Adrenal gland (tissue), 12 donors: ENCODE results near the gene ADGRB2. TPM values are rescaled to one million over a fixed set of nuclear protein-coding genes. Genes with fewer than 3 reads are reported as not detected.

ENCODE experiments used
- DNase-seq, 7 donors: peaks; one replicate each; pipeline ENCODE4 v3.0.0-alpha.2; 2019 to 2020
- H3K27ac ChIP-seq, 5 donors: fragments of 200-600 bp; sonication (generic) in 4 of 5; 1 replicate in 3 of 5; 2 replicates in 2 of 5; pipeline versions ENCODE4 v1.5.1 to v1.8.0; 2016 to 2020; ENCODE audit warnings: mild to moderate bottlenecking in 1 of 5
- H3K27me3 ChIP-seq: fragments of 200-600 bp; 2 replicates; pipeline ENCODE4 v1.8.0; 2021
- H3K36me3 ChIP-seq, 2 donors: fragments of 200-600 bp; replicated peaks in 1 of 2; 1 replicate in 1 of 2; 2 replicates in 1 of 2; pipeline versions ENCODE4 v1.5.1 to v1.8.0; 2018 to 2022
- H3K4me1 ChIP-seq, 2 donors: fragments of 200-600 bp; replicated peaks in 1 of 2; 1 replicate in 1 of 2; 2 replicates in 1 of 2; pipeline versions ENCODE4 v1.5.1 to v1.8.0; 2018 to 2021
- H3K4me3 ChIP-seq, 4 donors: fragments of 200-600 bp; sonication (generic) in 3 of 4; one replicate each; pipeline ENCODE4 v1.5.1; 2016 to 2018
- H3K9me3 ChIP-seq, 3 donors: fragments of 200-600 bp; sonication (generic) in 1 of 3; replicated peaks in 1 of 3; 1 replicate in 2 of 3; 2 replicates in 1 of 3; pipeline versions ENCODE4 v1.5.1 to v1.8.0; 2016 to 2021
- POLR2A ChIP-seq, 2 donors: fragments of 450-650 bp; IDR thresholded peaks; one replicate each; pipeline ENCODE4 v1.6.1; 2017; ENCODE audit warnings: antibody characterized with exemption in 2 of 2, mild to moderate bottlenecking in 2 of 2, moderate library complexity in 1 of 2
- WGBS, 4 donors: extraction: QIAGEN DNeasy Blood & Tissue Kit in 2 of 4; methylation state at CpG; one replicate each; pipeline versions ENCODE4 v1.1.5 to v1.1.7; 2013 to 2017; 5-methylcytosine and 5-hydroxymethylcytosine counted together
- intact Hi-C, 2 donors: fragments of 100-400 bp; cut with DNase I; formaldehyde crosslinking; loops; one replicate each; pipeline versions ENCODE4 v1.14.1 to v1.15.0; 2022 to 2023
- polyA plus RNA-seq, 3 donors: library from polyadenylated mRNA; stranded (reverse); fragments of 200-250 nt in 2 of 3; fragments of 350-450 nt in 1 of 3; fragmentation: Illumina TruSeq in 1 of 3; extraction: RNeasy Lipid Tissue Mini Kit (QIAGEN cat#74804) in 1 of 3; gene quantifications; one replicate each; pipeline ENCODE4 v1.2.3, GENCODE V29; 2013 to 2014
- total RNA-seq, 9 donors: library from RNA; depleted of rRNA in 4 of 9; stranded (reverse); fragments of >200 nt in 4 of 9; fragments of 120-200 nt in 1 of 9; fragmentation: NEBNext Ultra II Directional in 1 of 9; extraction: Animal tissue kit (Norgen Biotek cat#: 25700) in 1 of 9; gene quantifications; one replicate each; pipeline versions ENCODE4 v1.1.0 to v1.2.4, GENCODE V29; 2013 to 2023
- TF ChIP-seq, protein P1 (sequence below), 6 experiments: fragments of 450-650 bp in 4 of 6; fragments of 200-600 bp in 2 of 6; sonication (generic) in 1 of 6; IDR thresholded peaks; 1 replicate in 5 of 6; 2 replicates in 1 of 6; pipeline versions ENCODE4 v1.5.1 to v1.8.0; 2016 to 2021; ENCODE audit warnings: antibody characterized with exemption in 6 of 6, mild to moderate bottlenecking in 2 of 6, moderate library complexity in 1 of 6
- donor health status: healthy with polysubstance abuse.
- donor health status: Bipolar disorder and iron deficiency.
- donor health status: DM: yes; HTN: yes; CAD: no.
- donor health status: DM: no; HTN: no; CAD: no.
- donor health status: DM: no; HTN: no; CAD: no.
- donor health status: DM: yes; HTN: yes; CAD: no.

The ADGRB2 gene
- total and polyA plus RNA-seq, 12 donors = 1.8 to 57.3 (median 5.1) TPM

DNA sequence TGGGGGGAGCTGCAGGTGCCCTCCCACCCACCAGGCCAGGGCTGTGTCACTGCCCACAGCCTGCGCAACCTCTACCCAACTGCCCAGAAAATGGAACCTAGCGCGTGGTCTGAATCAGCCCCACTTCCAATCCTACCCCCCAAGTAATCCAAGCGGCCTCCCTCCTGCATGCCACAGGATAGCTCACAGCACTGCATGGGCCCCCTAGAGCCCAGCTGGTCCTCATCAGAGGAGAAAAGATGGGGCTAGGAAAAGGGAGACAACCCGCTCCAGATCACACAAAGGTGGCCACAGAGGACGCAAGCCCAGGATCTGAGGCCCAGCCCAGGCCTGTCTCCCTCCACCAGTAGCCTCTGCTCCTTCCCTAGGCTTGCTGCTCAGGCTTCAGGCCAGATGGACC is 6.2 kb downstream of the ADGRB2 start:
- TF ChIP-seq POLR2A (IDR thresholded peaks at IDR 0.05) = no peak
- TF ChIP-seq, protein P1, sequence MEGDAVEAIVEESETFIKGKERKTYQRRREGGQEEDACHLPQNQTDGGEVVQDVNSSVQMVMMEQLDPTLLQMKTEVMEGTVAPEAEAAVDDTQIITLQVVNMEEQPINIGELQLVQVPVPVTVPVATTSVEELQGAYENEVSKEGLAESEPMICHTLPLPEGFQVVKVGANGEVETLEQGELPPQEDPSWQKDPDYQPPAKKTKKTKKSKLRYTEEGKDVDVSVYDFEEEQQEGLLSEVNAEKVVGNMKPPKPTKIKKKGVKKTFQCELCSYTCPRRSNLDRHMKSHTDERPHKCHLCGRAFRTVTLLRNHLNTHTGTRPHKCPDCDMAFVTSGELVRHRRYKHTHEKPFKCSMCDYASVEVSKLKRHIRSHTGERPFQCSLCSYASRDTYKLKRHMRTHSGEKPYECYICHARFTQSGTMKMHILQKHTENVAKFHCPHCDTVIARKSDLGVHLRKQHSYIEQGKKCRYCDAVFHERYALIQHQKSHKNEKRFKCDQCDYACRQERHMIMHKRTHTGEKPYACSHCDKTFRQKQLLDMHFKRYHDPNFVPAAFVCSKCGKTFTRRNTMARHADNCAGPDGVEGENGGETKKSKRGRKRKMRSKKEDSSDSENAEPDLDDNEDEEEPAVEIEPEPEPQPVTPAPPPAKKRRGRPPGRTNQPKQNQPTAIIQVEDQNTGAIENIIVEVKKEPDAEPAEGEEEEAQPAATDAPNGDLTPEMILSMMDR (IDR thresholded peaks at IDR 0.05) = no peak
- Histone ChIP-seq H3K4me1 (peaks cover 9 to 39% of the 10 kb centered on the region in 2 donors), H3K36me3 (no peaks in the 10 kb centered on the region), H3K27ac (no peak overlapping the region), H3K27me3 (peaks cover 2% of the 10 kb centered on the region), H3K4me3 (no peak overlapping the region), H3K9me3 (no peaks in the 10 kb centered on the region)
- 95 to 100% (median 97%) methylated on average over 3 to 6 of the region's 6 CpGs for WGBS, 4 donors
- DNase-seq = no peak
- intact Hi-C loops = no loop called here

DNA sequence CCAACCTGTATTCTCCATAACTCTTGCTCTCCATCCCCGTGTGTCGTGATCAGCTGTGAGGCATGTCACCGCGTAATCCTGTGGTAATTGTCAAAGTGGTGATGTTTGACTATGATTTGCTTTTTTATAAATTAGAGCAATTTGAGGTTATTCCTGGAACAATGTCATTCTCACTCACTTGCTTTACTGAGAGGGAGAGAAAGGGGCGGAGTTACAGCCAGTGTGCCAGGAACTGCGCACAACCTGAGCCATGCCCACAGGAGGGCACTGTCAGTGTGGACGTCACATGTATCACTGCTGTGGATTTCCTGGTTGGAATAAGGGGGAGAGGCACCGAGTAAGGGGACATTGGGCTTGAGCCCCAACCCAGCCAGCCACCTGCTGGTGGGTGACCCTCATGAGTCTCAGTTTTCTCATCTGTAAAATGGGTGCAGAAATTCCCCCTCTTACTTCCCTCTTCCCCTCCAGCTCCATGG is 6.9 kb downstream of the ADGRB2 start:
- WGBS, 4 donors = 87 to 92% (median 89%) methylated on average over 8 of the region's 8 CpGs
- Histone ChIP-seq H3K4me1 (peaks cover 6 to 37% of the 10 kb centered on the region in 2 donors), H3K27ac (no peak overlapping the region), H3K36me3 (no peaks in the 10 kb centered on the region), H3K4me3 (no peak overlapping the region), H3K9me3 (no peaks in the 10 kb centered on the region), H3K27me3 (peaks cover under 1% of the 10 kb centered on the region)
- TF ChIP-seq, protein P1 (IDR thresholded peaks at IDR 0.05) = peak in 1 of 6 experiments; percentile 3
- no peak for TF ChIP-seq POLR2A (IDR thresholded peaks at IDR 0.05)
- intact Hi-C loops = no loop called here
- DNase-seq = peak in 1 of 7 donors; percentile 73

DNA sequence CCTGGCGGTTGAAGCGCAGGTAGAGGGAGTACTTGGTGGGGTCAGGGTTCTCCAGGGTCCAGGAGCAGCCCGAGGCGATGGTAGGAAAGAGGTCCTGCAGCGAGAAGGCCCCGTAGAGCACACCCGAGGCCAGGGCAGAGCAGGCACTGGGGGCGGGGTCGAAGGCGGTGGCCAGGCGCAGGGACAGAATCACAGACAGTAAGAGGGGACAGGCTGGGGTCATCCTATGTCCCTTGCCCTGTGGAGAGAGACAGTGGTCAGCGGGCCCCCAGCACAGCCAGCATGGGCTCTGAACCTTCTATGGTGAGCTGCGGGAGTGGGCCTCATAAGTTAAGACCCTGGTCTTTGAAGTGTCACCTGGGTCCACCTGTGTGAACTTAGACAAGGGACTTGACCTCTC is 7.6 kb downstream of the ADGRB2 start:
- H3K4me1 ChIP-seq = peaks cover 6 to 37% of the 10 kb centered on the region in 2 donors
- DNase-seq = no peak
- no peaks in the 10 kb centered on the region for H3K9me3 ChIP-seq
- no peaks in the 10 kb centered on the region for H3K36me3 ChIP-seq
- no peak overlapping the region for H3K4me3 ChIP-seq
- intact Hi-C loops = no loop called here
- no peak overlapping the region for H3K27ac ChIP-seq
- no peaks in the 10 kb centered on the region for H3K27me3 ChIP-seq
- WGBS, 4 donors = 83 to 96% (median 93%) methylated on average over 6 to 13 of the region's 13 CpGs
- TF ChIP-seq POLR2A (IDR thresholded peaks at IDR 0.05) = no peak
- TF ChIP-seq, protein P1 (IDR thresholded peaks at IDR 0.05) = no peak

DNA sequence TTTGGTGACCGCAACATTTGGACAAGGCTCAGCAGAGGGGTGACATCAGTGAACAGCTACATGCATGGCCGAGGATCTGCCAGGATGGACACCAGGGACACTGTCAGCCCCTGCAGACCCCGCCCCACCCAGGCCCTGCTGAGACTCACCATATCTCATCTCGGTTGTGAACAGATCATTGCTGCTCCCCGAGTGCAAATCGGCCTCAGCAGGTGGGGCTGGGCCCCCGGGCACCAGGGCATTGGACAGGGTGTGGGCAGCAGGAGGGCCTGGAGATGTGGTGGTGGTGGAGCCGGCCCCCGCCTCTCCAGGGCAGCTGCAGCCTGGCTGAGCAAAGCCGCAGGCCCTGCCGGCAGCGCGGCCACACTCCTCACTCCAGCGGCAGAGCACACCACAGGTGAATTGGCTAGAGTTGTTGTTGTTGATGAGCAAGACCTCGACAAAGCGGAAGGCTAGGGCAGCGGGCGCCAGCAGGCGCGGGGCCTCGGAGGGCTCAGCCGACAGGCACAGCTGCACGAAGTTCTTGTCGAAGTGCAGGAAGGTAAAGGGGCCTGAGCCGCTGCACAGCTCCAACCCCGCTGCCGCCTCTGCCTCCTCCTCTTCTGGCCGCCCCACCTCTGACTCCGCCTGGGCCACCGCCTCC is 8.2 kb downstream of the ADGRB2 start:
- TF ChIP-seq, protein P1 (IDR thresholded peaks at IDR 0.05) = no peak
- TF ChIP-seq POLR2A (IDR thresholded peaks at IDR 0.05) = no peak
- 86 to 90% (median 88%) methylated on average over 15 to 30 of the region's 30 CpGs for WGBS, 4 donors
- intact Hi-C loops = no loop called here
- H3K4me1 ChIP-seq = peaks cover 6 to 31% of the 10 kb centered on the region in 2 donors
- H3K4me3 ChIP-seq = no peak overlapping the region
- no peaks in the 10 kb centered on the region for H3K36me3 ChIP-seq
- no peaks in the 10 kb centered on the region for H3K27me3 ChIP-seq
- no peaks in the 10 kb centered on the region for H3K9me3 ChIP-seq
- H3K27ac ChIP-seq = no peak overlapping the region
- DNase-seq = no peak
